HepG2 (cell line): ENCODE results near the gene FCMR. TPM values are rescaled to one million over a fixed set of nuclear protein-coding genes. Genes with fewer than 3 reads are reported as not detected.

ENCODE experiments used
- ATAC-seq: fragments of 200-7000 bp; cut with Tn5 transposase; 3 replicates; pipeline ENCODE4 v1.9.1; 2020; ENCODE audit warnings: mild to moderate bottlenecking, moderate library complexity
- BruUV-seq: library from RNA; stranded (reverse); fragments of 400-500 nt; replicated peaks from 2 replicates; lab custom pipeline; 2021; lab: Mats Ljungman, UMichigan
- CTCF ChIA-PET: fragments of 300-600 bp; formaldehyde crosslinking; extraction: SDS; loops from one replicate; lab custom pipeline; 2021; ENCODE audit warnings: low total read pairs, inconsistent platforms, low intra/inter-chr PET ratio; lab: Yijun Ruan, JAX
- POLR2A ChIA-PET: fragments of 350-600 bp; sonication (Branson Sonifier 250); formaldehyde crosslinking; loops from one replicate; lab custom pipeline; 2020; ENCODE audit warnings: antibody characterized with exemption, inconsistent platforms; lab: Yijun Ruan, JAX
- DNase-seq: peaks from one replicate; pipeline ENCODE4 v3.0.0-alpha.2; 2015; ENCODE audit warnings: low spot score
- FAIRE-seq: peaks from 3 replicates; lab custom pipeline; 2011; peaks lifted over from hg19 to GRCh38; lab: Jason Lieb, UNC
- H2AFZ ChIP-seq: one replicate; pipeline ENCODE4 v1.6.1; 2011; ENCODE audit warnings: low read length, inconsistent platforms
- H3K27ac ChIP-seq: fragments of 300-600 bp; 3 replicates; pipeline ENCODE4 v1.8.0; 2011; ENCODE audit warnings: mixed run types, mild to moderate bottlenecking, mixed read lengths, low read length, inconsistent platforms; ENCODE audit not compliant: insufficient read depth; ENCODE audit errors: extremely low read length
- H3K27me3 ChIP-seq, 2 experiments: fragments of 200-600 bp in 1 of 2; 2 replicates in 1 of 2; 3 replicates in 1 of 2; pipeline versions ENCODE4 v1.6.0 to v1.8.0; 2011; ENCODE audit warnings: low read length in 2 of 2, mild to moderate bottlenecking in 2 of 2, moderate library complexity in 2 of 2, inconsistent platforms in 1 of 2; ENCODE audit not compliant: insufficient read depth in 2 of 2, control insufficient read depth in 1 of 2
- H3K36me3 ChIP-seq, 2 experiments: fragments of 200-600 bp in 1 of 2; replicated peaks in 1 of 2; 2 replicates in 1 of 2; 3 replicates in 1 of 2; pipeline versions ENCODE4 v1.5.1 to v1.8.0; 2011; ENCODE audit warnings: low read length in 2 of 2, inconsistent platforms in 1 of 2; ENCODE audit not compliant: insufficient read depth in 2 of 2, control insufficient read depth in 1 of 2
- H3K4me1 ChIP-seq: 2 replicates; pipeline ENCODE4 v1.5.1; 2012; ENCODE audit warnings: low read length, inconsistent platforms; ENCODE audit not compliant: insufficient read depth
- H3K4me2 ChIP-seq: 2 replicates; pipeline ENCODE4 v1.6.0; 2011; ENCODE audit warnings: low read depth, low read length, inconsistent platforms
- H3K4me3 ChIP-seq, 3 experiments: fragments of 200-600 bp in 1 of 3; sonication (generic), shearing (Covaris generic) in 1 of 3; replicated peaks in 1 of 3; 2 replicates each; pipeline ENCODE4 v1.5.1; 2011 to 2016; ENCODE audit warnings: low read length in 3 of 3, inconsistent platforms in 2 of 3, low read depth in 2 of 3, mild to moderate bottlenecking in 2 of 3, control low read depth in 1 of 3, mixed read lengths in 1 of 3; ENCODE audit not compliant: insufficient read depth in 1 of 3
- H3K79me2 ChIP-seq: one replicate; pipeline ENCODE4 v1.6.1; 2011; ENCODE audit warnings: low read length, inconsistent platforms; ENCODE audit not compliant: insufficient read depth
- H3K9ac ChIP-seq: 2 replicates; pipeline ENCODE4 v1.6.0; 2011; ENCODE audit warnings: mild to moderate bottlenecking, low read depth, low read length, inconsistent platforms; ENCODE audit not compliant: insufficient read depth
- H3K9me3 ChIP-seq: 2 replicates; pipeline ENCODE4 v1.5.1; 2012; ENCODE audit warnings: mild to moderate bottlenecking, low read length
- H4K20me1 ChIP-seq: 2 replicates; pipeline ENCODE4 v1.6.0; 2011; ENCODE audit warnings: inconsistent platforms, mild to moderate bottlenecking, low read length, moderate library complexity; ENCODE audit not compliant: insufficient read depth
- FOSL2 ChIP-seq: sonication (generic); formaldehyde crosslinking; IDR thresholded peaks from 2 replicates; pipeline ENCODE4 v1.4.0; 2020; ENCODE audit warnings: missing genetic modification reagents
- GABPB1 ChIP-seq: IDR thresholded peaks from 2 replicates; pipeline ENCODE4 v1.6.1; 2016; ENCODE audit warnings: mild to moderate bottlenecking, missing genetic modification reagents, moderate library complexity, missing compliant biosample characterization
- KAT8 ChIP-seq: IDR thresholded peaks from 2 replicates; pipeline ENCODE4 v1.6.1; 2016; ENCODE audit warnings: missing genetic modification reagents, missing compliant biosample characterization
- NFATC3 ChIP-seq: sonication (generic); formaldehyde crosslinking; IDR thresholded peaks from 2 replicates; pipeline ENCODE4 v1.5.1; 2020; ENCODE audit warnings: mild to moderate bottlenecking, missing genetic modification reagents
- NR2F2 ChIP-seq: IDR thresholded peaks from 2 replicates; pipeline ENCODE4 v1.6.1; 2012; ENCODE audit warnings: low read depth, inconsistent platforms, borderline replicate concordance
- SNAPC5 ChIP-seq: sonication (generic); formaldehyde crosslinking; IDR thresholded peaks from 2 replicates; pipeline ENCODE4 v1.8.1; 2023; ENCODE audit warnings: mild to moderate bottlenecking, missing genetic modification reagents, borderline replicate concordance
- ZBTB3 ChIP-seq: sonication (generic); formaldehyde crosslinking; IDR thresholded peaks from 2 replicates; pipeline ENCODE4 v1.4.0; 2020; ENCODE audit warnings: low read depth, mild to moderate bottlenecking, moderate library complexity, missing genetic modification reagents, borderline replicate concordance
- ZFY ChIP-seq: sonication (generic); formaldehyde crosslinking; IDR thresholded peaks from 2 replicates; pipeline ENCODE4 v1.4.0; 2020; ENCODE audit warnings: missing genetic modification reagents
- ZNF335 ChIP-seq: sonication (generic); formaldehyde crosslinking; IDR thresholded peaks from 2 replicates; pipeline ENCODE4 v1.4.0; 2020; ENCODE audit warnings: missing genetic modification reagents
- ZNF792 ChIP-seq: IDR thresholded peaks from 2 replicates; pipeline ENCODE4 v1.6.1; 2016
- WGBS: methylation state at CpG from one replicate; pipeline ENCODE4 v1.1.6; 2017; ENCODE audit warnings: low lambda C conversion rate; 5-methylcytosine and 5-hydroxymethylcytosine counted together
- in situ Hi-C: cut with HindIII; loops from 2 replicates; pipeline ENCODE4 v1.10.0; 2017; ENCODE audit warnings: low pct_unique_long_range_greater_than_20kb; ENCODE audit not compliant: extremely low pct_ligation_motif_present
- intact Hi-C: fragments of 100-400 bp; cut with micrococcal nuclease; formaldehyde crosslinking; loops from one replicate; pipeline ENCODE4 v1.10.0; 2022; ENCODE audit not compliant: unreplicated experiment
- polyA plus RNA-seq, 8 experiments: library from polyadenylated mRNA; depleted of rRNA in 3 of 8; stranded (reverse) in 7 of 8; unstranded in 1 of 8; fragments of >200 nt; fragmentation: Illumina TruSeq in 4 of 8; extraction: Trizol in 4 of 8; gene quantifications; 2 replicates each; pipeline versions ENCODE4 v1.2.1 to v1.2.3, GENCODE V29; 2011 to 2016; ENCODE audit warnings: low read depth in 4 of 8, missing spikeins in 1 of 8, mixed read lengths in 1 of 8; ENCODE audit not compliant: insufficient read depth in 1 of 8
- total RNA-seq, 5 experiments: library from RNA; depleted of rRNA; stranded (reverse); fragments of >200 nt; fragmentation: Illumina TruSeq; extraction: Trizol; gene quantifications; 2 replicates each; pipeline ENCODE4 v1.2.3, GENCODE V29; 2016; ENCODE audit warnings: low read depth in 1 of 5

Gene FCMR
- total and polyA plus RNA-seq, 2 of the 13 experiments (the other 11 are each of a cell fraction or from before 2014, with no cell fraction given), result not detected

DNA sequence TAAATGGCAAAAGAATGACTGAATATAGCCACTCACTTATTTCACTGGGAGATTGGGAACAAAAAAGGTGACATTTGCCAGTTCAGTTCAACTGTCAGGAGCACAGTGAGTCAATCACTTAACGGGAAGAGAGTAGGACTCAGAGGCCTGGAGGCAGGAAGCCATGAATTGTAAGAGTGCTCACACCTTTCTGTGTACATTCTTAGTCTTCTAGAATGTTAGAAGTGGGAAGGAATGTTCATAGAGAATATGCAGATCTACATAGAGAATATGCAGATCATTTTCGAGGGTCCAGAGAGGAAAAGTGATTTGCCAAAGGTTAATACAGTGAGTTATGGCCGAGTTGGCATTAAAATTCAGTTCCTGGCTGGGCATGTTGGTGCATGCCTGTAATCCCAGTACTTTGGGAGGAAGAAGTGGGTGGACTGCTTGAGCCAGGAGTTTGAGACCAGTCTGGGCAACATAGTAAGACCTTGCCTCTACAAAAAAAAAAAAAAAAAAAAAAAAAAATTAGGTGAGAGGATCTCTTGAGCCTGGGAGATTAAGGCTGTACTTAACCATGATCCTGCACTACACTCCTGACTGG is 48.0 kb downstream of the FCMR start (continued):
- TF ChIP-seq GABPB1 (no peak), KAT8 (CRISPR knock-in tag) (no peak), ZBTB3 (CRISPR knock-in tag) (no peak), SNAPC5 (no peak), ZFY (CRISPR knock-in tag) (no peak), NR2F2 (no peak), FOSL2 (CRISPR knock-in tag) (no peak), ZNF335 (no peak)

DNA sequence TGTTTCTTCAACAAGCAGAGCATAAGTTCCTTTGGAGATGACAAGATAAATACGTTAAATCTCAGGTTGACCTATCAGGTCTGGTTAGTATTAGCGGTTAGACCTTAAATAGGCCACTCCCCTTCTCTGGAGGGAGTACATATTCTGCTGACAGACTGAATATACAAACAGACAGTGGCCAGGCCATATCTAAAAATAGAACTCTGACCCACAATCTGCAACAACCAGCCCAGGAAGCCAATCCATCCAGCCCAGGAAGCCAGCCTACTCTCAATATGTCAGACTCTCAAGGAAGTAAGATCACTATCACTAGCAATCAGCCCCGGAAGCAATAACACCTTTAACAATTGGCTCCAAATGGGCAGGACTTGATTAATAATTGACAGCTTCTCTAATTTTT is 49.6 kb downstream of the FCMR start:
- Histone ChIP-seq H3K27me3 (no peaks in the 10 kb centered on the region), H3K4me1 (no peaks in the 10 kb centered on the region), H3K79me2 (no peaks in the 10 kb centered on the region), H3K9me3 (peaks cover 2% of the 10 kb centered on the region; the same call in 1 of the 2 replicates), H3K36me3 (no peaks in the 10 kb centered on the region), H3K4me2 (no peak overlapping the region), H3K27ac (no peak overlapping the region), H3K9ac (no peak overlapping the region), H3K4me3 (no peak overlapping the region), H4K20me1 (no peaks in the 10 kb centered on the region), H2AFZ (no peak overlapping the region)
- no peak for FAIRE-seq
- no peak for DNase-seq
- ChIA-PET POLR2A (no interaction called here), CTCF (no interaction called here)
- BruUV-seq, result no TSS peak
- TF ChIP-seq ZNF792 (CRISPR knock-in tag), result peak; percentile 55; the same call in 1 of the 2 replicates
- TF ChIP-seq NFATC3 (CRISPR knock-in tag), result no peak
- WGBS, result 33% methylated on average over 3 of the region's 3 CpGs
- ATAC-seq, result no peak
- in situ Hi-C loops, result no loop called here
- intact Hi-C loops, result no loop called here
